H1 (cell line): ENCODE results near the gene POLR3GL. TPM values are rescaled to one million over a fixed set of nuclear protein-coding genes. Genes with fewer than 3 reads are reported as not detected.

Experiments
- CTCF ChIA-PET: fragments of 300-600 bp; sonication (Branson Sonifier 250); formaldehyde crosslinking; loops from one replicate; lab custom pipeline; 2021; ENCODE audit not compliant: partially characterized antibody; lab: Charles Lee
- POLR2A ChIA-PET: fragments of 300-600 bp; sonication (Branson Sonifier 250); formaldehyde crosslinking; loops from one replicate; lab custom pipeline; 2021; ENCODE audit warnings: inconsistent platforms; ENCODE audit not compliant: partially characterized antibody; lab: Charles Lee
- DNase-seq, 2 experiments: peaks; one replicate each; pipeline versions ENCODE4 v3.0.0 to v3.0.0-alpha.2; 2010 to 2022; ENCODE audit warnings: low spot score in 2 of 2, low read depth in 1 of 2, mixed read lengths in 1 of 2
- FAIRE-seq: peaks from 2 replicates; lab custom pipeline; 2011; peaks lifted over from hg19 to GRCh38; lab: Jason Lieb, UNC
- H2AFZ ChIP-seq: 2 replicates; pipeline ENCODE4 v1.8.1; 2012; ENCODE audit warnings: low read length, inconsistent platforms
- H2AK5ac ChIP-seq: 2 replicates; pipeline ENCODE4 v1.6.1; 2013; ENCODE audit warnings: low read depth, low read length
- H2BK120ac ChIP-seq: replicated peaks from 2 replicates; pipeline ENCODE3; 2013; ENCODE audit warnings: low read depth, low read length, inconsistent platforms
- H2BK12ac ChIP-seq: 2 replicates; pipeline ENCODE4 v1.6.1; 2013; ENCODE audit warnings: low read depth, low read length
- H2BK15ac ChIP-seq: 2 replicates; pipeline ENCODE4 v1.6.1; 2013; ENCODE audit warnings: low read length
- H2BK20ac ChIP-seq: 2 replicates; pipeline ENCODE4 v1.6.1; 2013; ENCODE audit warnings: low read length
- H2BK5ac ChIP-seq: 2 replicates; pipeline ENCODE4 v1.6.1; 2013; ENCODE audit warnings: low read depth, low read length
- H3K14ac ChIP-seq: 2 replicates; pipeline ENCODE4 v1.6.1; 2013; ENCODE audit warnings: inconsistent platforms; ENCODE audit not compliant: insufficient read length
- H3K18ac ChIP-seq: 2 replicates; pipeline ENCODE4 v1.6.1; 2013; ENCODE audit warnings: low read length; ENCODE audit errors: extremely low read depth
- H3K23ac ChIP-seq: 2 replicates; pipeline ENCODE4 v1.6.1; 2013; ENCODE audit warnings: inconsistent platforms; ENCODE audit not compliant: insufficient read length
- H3K23me2 ChIP-seq: 2 replicates; pipeline ENCODE4 v1.6.1; 2013; ENCODE audit warnings: low read depth, low read length
- H3K27ac ChIP-seq: 2 replicates; pipeline ENCODE4 v1.6.1; 2011; ENCODE audit warnings: low read depth, low read length, inconsistent platforms
- H3K27me3 ChIP-seq, 4 experiments: replicated peaks in 1 of 4; 1 replicate in 1 of 4; 2 replicates in 3 of 4; pipeline versions ENCODE4 v1.6.1 to v1.8.1; 2011 to 2013; ENCODE audit warnings: low read length in 3 of 4, mild to moderate bottlenecking in 3 of 4, inconsistent platforms in 2 of 4, mixed read lengths in 2 of 4, moderate library complexity in 1 of 4; ENCODE audit not compliant: control insufficient read depth in 3 of 4, insufficient read depth in 3 of 4; ENCODE audit errors: extremely low read depth in 1 of 4
- H3K36me3 ChIP-seq, 4 experiments: 2 replicates each; pipeline versions ENCODE4 v1.6.1 to v1.8.1; 2011 to 2013; ENCODE audit warnings: mild to moderate bottlenecking in 4 of 4, low read length in 3 of 4, moderate library complexity in 2 of 4, control low read depth in 1 of 4, inconsistent platforms in 1 of 4; ENCODE audit not compliant: insufficient read depth in 4 of 4, control insufficient read depth in 2 of 4
- H3K4ac ChIP-seq: replicated peaks from 2 replicates; pipeline ENCODE3; 2013; ENCODE audit warnings: low read length, low read depth, mixed read lengths, inconsistent platforms; ENCODE audit not compliant: insufficient read length
- H3K4me1 ChIP-seq, 4 experiments: replicated peaks in 1 of 4; 1 replicate in 1 of 4; 2 replicates in 3 of 4; pipeline versions ENCODE4 v1.6.1 to v1.8.1; 2011 to 2013; ENCODE audit warnings: low read length in 3 of 4, inconsistent platforms in 2 of 4, mixed read lengths in 1 of 4; ENCODE audit not compliant: insufficient read depth in 4 of 4, control insufficient read depth in 3 of 4
- H3K4me2 ChIP-seq, 2 experiments: 2 replicates each; pipeline versions ENCODE4 v1.6.1 to v1.8.1; 2011 to 2013; ENCODE audit warnings: low read depth in 2 of 2, low read length in 2 of 2, control low read depth in 1 of 2, inconsistent platforms in 1 of 2, mild to moderate bottlenecking in 1 of 2; ENCODE audit not compliant: insufficient read depth in 1 of 2
- H3K4me3 ChIP-seq, 4 experiments: fragments of 200-600, 300-600 bp in 1 of 4; sonication (generic), shearing (Covaris generic), sonication (Bioruptor Twin) in 1 of 4; 2 replicates each; pipeline versions ENCODE4 v1.5.1 to v1.8.1; 2011 to 2016; ENCODE audit warnings: low read length in 4 of 4, low read depth in 3 of 4, control low read depth in 2 of 4, inconsistent platforms in 2 of 4, mild to moderate bottlenecking in 2 of 4, mixed read lengths in 1 of 4, moderate library complexity in 1 of 4; ENCODE audit not compliant: insufficient read depth in 2 of 4; ENCODE audit errors: extremely low read depth in 1 of 4
- H3K56ac ChIP-seq: replicated peaks from 2 replicates; pipeline ENCODE3; 2013; ENCODE audit warnings: low read depth, mild to moderate bottlenecking, mixed read lengths, low read length, inconsistent platforms; ENCODE audit not compliant: insufficient read length
- H3K79me1 ChIP-seq: 2 replicates; pipeline ENCODE4 v1.6.1; 2013; ENCODE audit warnings: low read depth, low read length, control low read depth
- H3K79me2 ChIP-seq, 2 experiments: 2 replicates each; pipeline versions ENCODE4 v1.6.1 to v1.8.1; 2012 to 2013; ENCODE audit warnings: low read length in 2 of 2, mild to moderate bottlenecking in 2 of 2, inconsistent platforms in 1 of 2; ENCODE audit not compliant: insufficient read depth in 2 of 2, control insufficient read depth in 1 of 2
- H3K9ac ChIP-seq, 4 experiments: replicated peaks in 1 of 4; 1 replicate in 1 of 4; 2 replicates in 3 of 4; pipeline versions ENCODE4 v1.6.1 to v1.8.1; 2011 to 2013; ENCODE audit warnings: low read depth in 3 of 4, low read length in 3 of 4, control low read depth in 2 of 4, mild to moderate bottlenecking in 2 of 4, moderate library complexity in 2 of 4, inconsistent platforms in 1 of 4; ENCODE audit errors: extremely low read depth in 1 of 4
- H3K9me3 ChIP-seq, 2 experiments: 2 replicates each; pipeline versions ENCODE4 v1.6.1 to v1.8.1; 2012 to 2013; ENCODE audit warnings: mild to moderate bottlenecking in 2 of 2, moderate library complexity in 2 of 2, control low read depth in 1 of 2, inconsistent platforms in 1 of 2, low read depth in 1 of 2, low read length in 1 of 2, mixed read lengths in 1 of 2; ENCODE audit not compliant: insufficient read depth in 2 of 2
- H4K20me1 ChIP-seq, 2 experiments: replicated peaks in 1 of 2; 2 replicates each; pipeline versions ENCODE3 to v1.8.1; 2011 to 2013; ENCODE audit warnings: inconsistent platforms in 2 of 2, low read length in 2 of 2, mild to moderate bottlenecking in 1 of 2; ENCODE audit not compliant: insufficient read depth in 2 of 2, control insufficient read depth in 1 of 2
- H4K5ac ChIP-seq: 2 replicates; pipeline ENCODE4 v1.6.1; 2013; ENCODE audit warnings: low read length, low read depth, mixed read lengths, inconsistent platforms; ENCODE audit not compliant: insufficient read length
- H4K8ac ChIP-seq: 2 replicates; pipeline ENCODE4 v1.8.0; 2013; ENCODE audit warnings: mild to moderate bottlenecking, moderate library complexity, low read length, inconsistent platforms; ENCODE audit not compliant: insufficient read depth; ENCODE audit errors: extremely low read depth
- H4K91ac ChIP-seq: replicated peaks from 2 replicates; pipeline ENCODE3; 2013; ENCODE audit warnings: low read length, mixed read lengths, inconsistent platforms; ENCODE audit not compliant: insufficient read length
- ASH2L ChIP-seq: fragments of 200-600, 300-600 bp; sonication (generic); IDR thresholded peaks from one replicate; pipeline ENCODE4 v1.7.1; 2017; ENCODE audit warnings: low read length
- ATF2 ChIP-seq: IDR thresholded peaks from 2 replicates; pipeline ENCODE4 v1.6.1; 2012; ENCODE audit warnings: low read length, inconsistent platforms
- BCL11A ChIP-seq, 2 experiments: IDR thresholded peaks; one replicate each; pipeline ENCODE4 v1.6.1; 2011; ENCODE audit warnings: low read depth in 2 of 2, low read length in 2 of 2, mild to moderate bottlenecking in 2 of 2
- GTF2F1 ChIP-seq: IDR thresholded peaks from 2 replicates; pipeline ENCODE4 v1.6.1; 2012; ENCODE audit warnings: low read depth, low read length, improper control_type of control experiment, borderline replicate concordance
- HDAC6 ChIP-seq: IDR thresholded peaks from one replicate; pipeline ENCODE4 v1.7.1; 2012; ENCODE audit warnings: low read depth, mild to moderate bottlenecking, inconsistent platforms, low read length, moderate library complexity
- JUN ChIP-seq: IDR thresholded peaks from 2 replicates; pipeline ENCODE4 v1.6.1; 2011; ENCODE audit warnings: low read depth, mild to moderate bottlenecking, improper control_type of control experiment, low read length
- JUND ChIP-seq: IDR thresholded peaks from 2 replicates; pipeline ENCODE4 v1.6.1; 2011; ENCODE audit warnings: mild to moderate bottlenecking, improper control_type of control experiment, low read length
- MAFK ChIP-seq: IDR thresholded peaks from 2 replicates; pipeline ENCODE4 v1.6.1; 2012; ENCODE audit warnings: low read depth, mild to moderate bottlenecking, improper control_type of control experiment, low read length
- MAX ChIP-seq: IDR thresholded peaks from 2 replicates; pipeline ENCODE4 v1.6.1; 2012; ENCODE audit warnings: inconsistent platforms
- POU5F1 ChIP-seq: IDR thresholded peaks from 2 replicates; pipeline ENCODE4 v1.6.1; 2011; ENCODE audit warnings: low read depth, mild to moderate bottlenecking, low read length, moderate library complexity
- SP1 ChIP-seq: IDR thresholded peaks from 2 replicates; pipeline ENCODE4 v1.6.1; 2011; ENCODE audit warnings: low read depth, low read length
- SP2 ChIP-seq: IDR thresholded peaks from 2 replicates; pipeline ENCODE4 v1.6.1; 2012; ENCODE audit warnings: mild to moderate bottlenecking, low read length, inconsistent platforms
- TAF7 ChIP-seq: optimal IDR thresholded peaks from 2 replicates; pipeline ENCODE3; 2011; ENCODE audit warnings: low read depth, mild to moderate bottlenecking, inconsistent platforms, low read length, moderate library complexity, borderline replicate concordance
- polyA plus RNA-seq, 7 experiments: library from polyadenylated mRNA; depleted of rRNA in 3 of 7; stranded (reverse) in 5 of 7; unstranded in 2 of 7; fragments of >200 nt in 5 of 7; fragments of 200-250 nt in 2 of 7; gene quantifications; 1 replicate in 5 of 7; 2 replicates in 1 of 7; 4 replicates in 1 of 7; pipeline versions ENCODE4 v1.2.1 to v1.2.3, GENCODE V29; 2011 to 2013; ENCODE audit warnings: missing spikeins in 2 of 7, mixed read lengths in 2 of 7
- total RNA-seq: library from RNA; stranded (reverse); fragmentation: NEBNext Ultra II Directional; extraction: Animal tissue kit (Norgen Biotek cat#: 25700); gene quantifications from 2 replicates; pipeline ENCODE4 v1.2.1, GENCODE V29; 2021

The POLR3GL gene
- total and polyA plus RNA-seq, 2 of the 8 experiments (the other 6 are each of a cell fraction or from before 2014, with no cell fraction given), result 3.1 to 3.9 TPM

- Histone ChIP-seq H3K27ac (no peak overlapping the region), H3K79me1 (no peaks in the 10 kb centered on the region), H3K36me3 (no peaks in the 10 kb centered on the region), H2AFZ (no peak overlapping the region), H3K79me2 (no peaks in the 10 kb centered on the region), H2BK12ac (no peak overlapping the region), H4K5ac (no peak overlapping the region), H2BK5ac (no peak overlapping the region), H3K4me2 (no peak overlapping the region; a peak in 1 of 4 replicates), H3K56ac (no peak overlapping the region), H3K18ac (no peak overlapping the region), H2BK15ac (no peak overlapping the region), H3K4me3 (no peak overlapping the region), H2AK5ac (no peak overlapping the region), H3K9me3 (no peaks in the 10 kb centered on the region), H3K4ac (no peak overlapping the region), H2BK120ac (no peak overlapping the region), H3K14ac (no peak overlapping the region), H3K23me2 (peaks cover 12% of the 10 kb centered on the region), H2BK20ac (no peak overlapping the region), H4K8ac (no peak overlapping the region), H3K27me3 (peaks cover 5 to 53% (median 39%) of the 10 kb centered on the region in 4 experiments), H3K9ac (no peak overlapping the region), H4K20me1 (peaks cover 0 to 2% of the 10 kb centered on the region in 2 experiments), H4K91ac (no peak overlapping the region), H3K4me1 (peaks cover 0 to 6% (median under 1%) of the 10 kb centered on the region in 4 experiments; a peak in 3 of 7 replicates), H3K23ac (no peak overlapping the region)
- FAIRE-seq, result no peak
- no peak for DNase-seq
- ChIA-PET CTCF (interaction anchor here (1.5 to 3.4 kb wide), 2 partner anchors 20 to 64 kb away, joined by 3 to 14 read pairs; no protein-coding TSS in a partner anchor), POLR2A (interaction anchor here (1.2 kb wide), 1 partner anchor 18 kb away, joined by 3 read pairs; no protein-coding TSS in a partner anchor)
- TF ChIP-seq SP1, result no peak
- TF ChIP-seq ATF2, result no peak
- no peak for TF ChIP-seq SP2
- TF ChIP-seq JUN, result no peak
- TF ChIP-seq MAFK, result no peak
- no peak for TF ChIP-seq HDAC6
- TF ChIP-seq TAF7, result no peak
- TF ChIP-seq MAX, result no peak
- TF ChIP-seq POU5F1, result no peak
- no peak for TF ChIP-seq JUND
- TF ChIP-seq GTF2F1, result no peak
- TF ChIP-seq ASH2L, result no peak
- no peak for TF ChIP-seq BCL11A (IDR thresholded peaks at IDR 0.05; ENCODE audit: low read depth in 2 of 2, low read length in 2 of 2)
Measured at GRCh38 chr1:145956361-145956760, 8.1 kb upstream of the POLR3GL start.
